B cell (primary cell): ENCODE results near the gene MAP4K4.

Source experiments
- EZH2 ChIP-seq: IDR thresholded peaks from 2 replicates; pipeline ENCODE4 v1.6.1; 2012; ENCODE audit warnings: borderline replicate concordance, low read depth, mild to moderate bottlenecking, moderate library complexity, low read length; ENCODE audit not compliant: insufficient read depth, poor library complexity, severe bottlenecking
- TF ChIP-seq, protein P1 (sequence below): fragments of 200-600 bp; IDR thresholded peaks from one replicate; pipeline ENCODE4 v1.8.0; 2022; ENCODE audit warnings: antibody characterized with exemption, mild to moderate bottlenecking

DNA sequence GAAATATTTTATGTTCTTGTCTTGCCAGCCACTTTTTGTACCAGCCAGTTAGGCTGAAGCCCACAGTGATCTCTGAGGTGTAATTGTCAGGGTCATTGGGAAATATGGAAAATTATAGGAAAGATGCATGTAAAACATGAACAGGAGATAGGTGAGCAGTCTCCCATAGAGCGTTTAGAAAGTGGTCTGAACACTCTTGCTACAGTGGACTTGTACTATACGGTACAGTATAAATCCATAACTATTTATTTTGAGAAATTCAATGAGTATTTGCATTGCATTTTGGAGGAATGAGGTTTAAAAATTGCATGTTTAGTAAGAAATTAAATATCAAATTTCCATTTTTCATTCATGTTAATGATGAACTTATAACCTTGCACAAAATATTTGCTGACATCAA is 20.8 kb upstream of the MAP4K4 start:
- TF ChIP-seq, protein P1, sequence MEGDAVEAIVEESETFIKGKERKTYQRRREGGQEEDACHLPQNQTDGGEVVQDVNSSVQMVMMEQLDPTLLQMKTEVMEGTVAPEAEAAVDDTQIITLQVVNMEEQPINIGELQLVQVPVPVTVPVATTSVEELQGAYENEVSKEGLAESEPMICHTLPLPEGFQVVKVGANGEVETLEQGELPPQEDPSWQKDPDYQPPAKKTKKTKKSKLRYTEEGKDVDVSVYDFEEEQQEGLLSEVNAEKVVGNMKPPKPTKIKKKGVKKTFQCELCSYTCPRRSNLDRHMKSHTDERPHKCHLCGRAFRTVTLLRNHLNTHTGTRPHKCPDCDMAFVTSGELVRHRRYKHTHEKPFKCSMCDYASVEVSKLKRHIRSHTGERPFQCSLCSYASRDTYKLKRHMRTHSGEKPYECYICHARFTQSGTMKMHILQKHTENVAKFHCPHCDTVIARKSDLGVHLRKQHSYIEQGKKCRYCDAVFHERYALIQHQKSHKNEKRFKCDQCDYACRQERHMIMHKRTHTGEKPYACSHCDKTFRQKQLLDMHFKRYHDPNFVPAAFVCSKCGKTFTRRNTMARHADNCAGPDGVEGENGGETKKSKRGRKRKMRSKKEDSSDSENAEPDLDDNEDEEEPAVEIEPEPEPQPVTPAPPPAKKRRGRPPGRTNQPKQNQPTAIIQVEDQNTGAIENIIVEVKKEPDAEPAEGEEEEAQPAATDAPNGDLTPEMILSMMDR = no peak
- TF ChIP-seq EZH2 = no peak
